Upper lobe of left lung (tissue), 6 donors: ENCODE measurements around the gene PDXP. TPM values are rescaled to one million over a fixed set of nuclear protein-coding genes. Genes with fewer than 3 reads are reported as not detected.

Source experiments
- ATAC-seq, 2 donors: fragments of 200-7000 bp; cut with Tn5 transposase; one replicate each; pipeline ENCODE4 v1.9.1; 2022; ENCODE audit warnings: mild to moderate bottlenecking in 2 of 2, moderate library complexity in 2 of 2; ENCODE audit not compliant: low FRiP score in 2 of 2
- DNase-seq, 2 donors: peaks; one replicate each; pipeline ENCODE4 v3.0.0-alpha.2; 2019 to 2020
- H3K27ac ChIP-seq, 4 donors: fragments of 200-600 bp; sonication (generic); one replicate each; pipeline ENCODE4 v1.5.1; 2016 to 2019
- H3K27me3 ChIP-seq, 4 donors: fragments of 200-600 bp; sonication (generic); one replicate each; pipeline ENCODE4 v1.5.1; 2017 to 2019
- H3K36me3 ChIP-seq, 4 donors: fragments of 200-600 bp; sonication (generic); one replicate each; pipeline ENCODE4 v1.5.1; 2016 to 2019
- H3K4me1 ChIP-seq, 4 donors: fragments of 200-600 bp; sonication (generic); one replicate each; pipeline ENCODE4 v1.5.1; 2018 to 2019
- H3K4me3 ChIP-seq, 4 donors: fragments of 200-600 bp; sonication (generic); one replicate each; pipeline ENCODE4 v1.5.1; 2017 to 2019; ENCODE audit warnings: mild to moderate bottlenecking in 2 of 4, moderate library complexity in 1 of 4
- H3K9me3 ChIP-seq, 4 donors: fragments of 200-600 bp; sonication (generic); one replicate each; pipeline ENCODE4 v1.5.1; 2018 to 2019
- EP300 ChIP-seq, 4 donors: sonication (generic); formaldehyde crosslinking; IDR thresholded peaks; one replicate each; pipeline ENCODE4 v1.5.1; 2017; ENCODE audit warnings: antibody characterized with exemption in 4 of 4, control low read depth in 2 of 4
- POLR2A ChIP-seq, 4 donors: fragments of 450-650 bp; IDR thresholded peaks; one replicate each; pipeline ENCODE4 v1.5.1; 2016 to 2017; ENCODE audit warnings: antibody characterized with exemption in 4 of 4, mild to moderate bottlenecking in 2 of 4
- POLR2AphosphoS5 ChIP-seq, 2 donors: sonication (generic); formaldehyde crosslinking; IDR thresholded peaks; one replicate each; pipeline ENCODE4 v1.5.1; 2017; ENCODE audit warnings: antibody characterized with exemption in 2 of 2
- WGBS, 2 donors: methylation state at CpG; one replicate each; pipeline ENCODE4 v1.1.5; 2017 to 2018; 5-methylcytosine and 5-hydroxymethylcytosine counted together
- total RNA-seq, 6 donors: library from RNA; depleted of rRNA in 4 of 6; stranded (reverse); fragments of >200 nt in 4 of 6; gene quantifications; one replicate each; pipeline versions ENCODE4 v1.1.0 to v1.2.1, GENCODE V29; 2016 to 2021
- TF ChIP-seq, protein P1 (sequence below), 6 experiments: fragments of 450-650 bp in 4 of 6; fragments of 200-600 bp in 2 of 6; sonication (generic) in 2 of 6; IDR thresholded peaks; one replicate each; pipeline ENCODE4 v1.5.1; 2016 to 2019; ENCODE audit warnings: antibody characterized with exemption in 6 of 6
- donor health status: DM: no; HTN: no; CAD: no; lungs with moderate emphysema.
- donor health status: DM: no; HTN: yes; CAD: no; lungs with severe emphysema.

PDXP gene
- total RNA-seq, 6 donors from 2014 or later = 2.1 to 11.1 (median 8.7) TPM

DNA sequence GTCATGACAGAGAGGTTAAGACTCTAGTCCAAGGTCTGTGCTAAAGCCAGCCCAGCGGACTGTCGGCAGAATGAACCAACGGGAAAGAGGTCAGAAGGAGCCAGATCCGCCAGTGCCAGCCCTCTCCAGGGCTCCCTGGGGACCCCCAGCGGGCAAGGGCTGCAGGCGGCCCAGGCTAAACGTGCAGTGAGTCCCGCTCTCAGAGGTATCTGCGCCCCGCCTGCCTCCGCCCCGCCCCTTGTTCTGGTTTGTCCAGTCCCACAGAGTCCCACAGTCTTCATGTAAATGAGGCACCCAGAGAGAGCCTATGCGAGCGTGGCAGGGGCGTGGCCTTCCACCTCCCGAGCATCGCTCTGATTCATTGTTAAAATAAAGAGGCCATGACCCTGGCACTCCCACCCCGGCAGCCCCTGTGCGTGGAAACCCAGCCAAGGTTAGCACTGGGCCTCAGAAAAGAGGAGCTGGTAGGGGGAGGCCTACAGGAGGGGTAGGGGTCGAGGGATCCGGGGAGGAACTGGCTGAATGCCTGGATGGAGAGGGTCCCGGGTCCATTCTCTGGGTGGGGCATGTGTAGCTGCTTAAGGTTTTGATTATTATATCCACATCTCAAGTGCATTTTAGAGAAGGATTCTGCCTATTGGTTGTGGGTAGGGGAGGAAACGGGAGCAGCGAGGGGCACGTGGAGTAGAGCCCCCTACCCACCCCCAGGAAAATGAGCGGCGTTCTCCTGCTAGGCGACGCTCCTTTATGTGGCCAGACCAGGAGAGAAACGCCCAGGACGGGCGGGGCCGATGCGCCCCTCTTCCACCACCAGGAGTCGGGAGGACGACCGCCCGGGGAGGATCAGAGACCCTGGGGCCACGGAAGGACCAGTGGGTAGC is 38.4 kb downstream of the PDXP start, which contains the start of gene TRIOBP:
TRIOBP (plus strand) TSS at position 392 of the 881 bp plus-strand sequence. CDS start 4,318 bp downstream, outside the sequence.
- Histone ChIP-seq H3K36me3 (peaks cover under 1 to 29% (median 23%) of the 10 kb centered on the region in 4 donors), H3K4me1 (peaks cover 7 to 27% (median 16%) of the 10 kb centered on the region in 4 donors), H3K27ac (no peak within 1 kb of the TSS), H3K4me3 (peak within 1 kb of the TSS in 2 of 4 donors; percentile 13 to 31), H3K27me3 (no peaks in the 10 kb centered on the region), H3K9me3 (no peaks in the 10 kb centered on the region)
- peak; percentile 97 for DNase-seq
- peak; percentile 97 to 98 for ATAC-seq
- peak in 1 of 2 donors; percentile 29 for TF ChIP-seq POLR2AphosphoS5 (IDR thresholded peaks at IDR 0.05)
- no peak for TF ChIP-seq EP300 (IDR thresholded peaks at IDR 0.05)
- TF ChIP-seq POLR2A (IDR thresholded peaks at IDR 0.05) = no peak
- TF ChIP-seq, protein P1, sequence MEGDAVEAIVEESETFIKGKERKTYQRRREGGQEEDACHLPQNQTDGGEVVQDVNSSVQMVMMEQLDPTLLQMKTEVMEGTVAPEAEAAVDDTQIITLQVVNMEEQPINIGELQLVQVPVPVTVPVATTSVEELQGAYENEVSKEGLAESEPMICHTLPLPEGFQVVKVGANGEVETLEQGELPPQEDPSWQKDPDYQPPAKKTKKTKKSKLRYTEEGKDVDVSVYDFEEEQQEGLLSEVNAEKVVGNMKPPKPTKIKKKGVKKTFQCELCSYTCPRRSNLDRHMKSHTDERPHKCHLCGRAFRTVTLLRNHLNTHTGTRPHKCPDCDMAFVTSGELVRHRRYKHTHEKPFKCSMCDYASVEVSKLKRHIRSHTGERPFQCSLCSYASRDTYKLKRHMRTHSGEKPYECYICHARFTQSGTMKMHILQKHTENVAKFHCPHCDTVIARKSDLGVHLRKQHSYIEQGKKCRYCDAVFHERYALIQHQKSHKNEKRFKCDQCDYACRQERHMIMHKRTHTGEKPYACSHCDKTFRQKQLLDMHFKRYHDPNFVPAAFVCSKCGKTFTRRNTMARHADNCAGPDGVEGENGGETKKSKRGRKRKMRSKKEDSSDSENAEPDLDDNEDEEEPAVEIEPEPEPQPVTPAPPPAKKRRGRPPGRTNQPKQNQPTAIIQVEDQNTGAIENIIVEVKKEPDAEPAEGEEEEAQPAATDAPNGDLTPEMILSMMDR (IDR thresholded peaks at IDR 0.05) = peak; percentile 40 to 69 (median 46)
- 16 to 18% methylated on average over 19 to 37 of the region's 39 CpGs for WGBS, 2 donors

DNA sequence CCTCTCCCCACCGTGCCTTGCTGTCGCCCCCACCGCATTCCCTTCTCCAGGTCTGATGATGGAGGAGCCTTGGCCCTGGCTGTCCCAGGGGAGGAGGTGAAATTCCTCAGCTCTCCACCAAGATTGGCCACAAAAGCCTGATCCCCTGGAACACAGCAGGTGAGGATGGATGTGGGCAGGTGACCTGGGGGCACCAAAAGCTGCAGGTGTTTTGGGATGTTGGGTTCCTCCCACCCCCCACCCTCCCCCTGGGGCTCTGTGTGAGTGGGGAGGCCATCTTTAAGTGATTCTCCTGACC is 39.0 kb downstream of the PDXP start:
- no peak for TF ChIP-seq EP300 (IDR thresholded peaks at IDR 0.05)
- no peak for TF ChIP-seq POLR2A (IDR thresholded peaks at IDR 0.05)
- TF ChIP-seq POLR2AphosphoS5 (IDR thresholded peaks at IDR 0.05) = no peak
- TF ChIP-seq, protein P1 (IDR thresholded peaks at IDR 0.05) = no peak
- no peak for ATAC-seq
- no peak for DNase-seq
- Histone ChIP-seq H3K4me1 (peaks cover 7 to 27% (median 17%) of the 10 kb centered on the region in 4 donors), H3K27ac (no peak overlapping the region), H3K27me3 (no peaks in the 10 kb centered on the region), H3K9me3 (no peaks in the 10 kb centered on the region), H3K36me3 (peaks cover 0 to 23% (median 17%) of the 10 kb centered on the region in 4 donors), H3K4me3 (no peak overlapping the region)
- WGBS, 2 donors = 53 to 60% methylated on average over 2 to 3 of the region's 3 CpGs

DNA sequence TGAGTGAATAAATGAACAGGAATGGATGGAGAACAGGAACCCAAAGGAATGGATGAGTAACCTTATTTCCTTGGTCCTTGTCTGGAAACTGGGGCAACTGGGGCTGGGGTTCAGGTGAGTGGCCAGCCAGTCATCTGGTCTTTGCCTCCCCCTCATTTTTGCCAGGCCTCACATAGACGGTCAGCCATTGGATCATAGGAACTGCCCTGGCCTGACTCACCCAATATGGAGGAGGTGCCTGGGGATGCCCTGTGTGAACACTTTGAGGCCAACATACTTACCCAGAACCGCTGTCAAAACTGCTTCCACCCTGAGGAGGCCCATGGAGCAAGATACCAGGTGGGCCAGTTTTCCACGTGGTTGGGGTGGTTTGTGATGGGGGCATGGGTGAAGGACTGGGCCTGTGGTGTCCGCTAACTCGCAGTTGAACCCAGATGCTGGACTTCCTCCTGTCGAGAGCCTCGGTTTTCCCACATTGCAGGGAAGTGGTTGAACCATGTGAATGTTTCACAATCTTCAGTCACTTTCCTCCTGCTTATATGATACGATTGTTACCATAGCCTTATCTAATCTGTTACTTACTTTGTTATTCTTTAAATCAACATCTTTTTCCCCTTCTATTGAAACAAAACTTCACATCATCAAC is 42.7 kb downstream of the PDXP start:
- WGBS, 2 donors = 39 to 40% methylated on average over 4 to 8 of the region's 8 CpGs
- no peak for ATAC-seq
- no peak for TF ChIP-seq POLR2A (IDR thresholded peaks at IDR 0.05)
- TF ChIP-seq, protein P1 (IDR thresholded peaks at IDR 0.05) = no peak
- TF ChIP-seq EP300 (IDR thresholded peaks at IDR 0.05) = no peak
- no peak for TF ChIP-seq POLR2AphosphoS5 (IDR thresholded peaks at IDR 0.05)
- Histone ChIP-seq H3K9me3 (no peaks in the 10 kb centered on the region), H3K4me1 (peaks cover 7 to 19% (median 15%) of the 10 kb centered on the region in 4 donors), H3K36me3 (no peaks in the 10 kb centered on the region), H3K27ac (peak overlapping the region in 3 of 4 donors; percentile 15 to 54 (median 26)), H3K27me3 (no peaks in the 10 kb centered on the region), H3K4me3 (no peak overlapping the region)
- peak in 1 of 2 donors; percentile 38 for DNase-seq

DNA sequence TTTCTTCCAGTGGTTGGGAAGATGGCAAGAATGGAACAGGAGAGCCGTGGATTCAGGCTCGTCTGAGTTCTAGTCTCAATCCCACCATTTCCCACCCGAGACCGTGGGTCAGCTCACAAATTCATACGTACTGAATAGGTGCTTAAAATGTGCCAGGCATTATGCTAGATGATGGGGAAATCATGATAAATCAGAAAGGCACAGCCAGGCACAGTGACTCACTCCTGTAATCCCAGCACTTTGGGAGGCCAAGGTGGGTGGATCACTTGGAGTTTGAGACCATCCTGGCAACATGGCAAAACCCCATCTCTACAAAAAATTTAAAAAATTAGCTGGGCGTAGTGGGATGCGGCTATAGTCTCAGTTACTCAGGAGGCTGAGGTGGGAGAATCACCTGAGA is 45.4 kb downstream of the PDXP start:
- Histone ChIP-seq H3K36me3 (no peaks in the 10 kb centered on the region), H3K27ac (no peak overlapping the region), H3K9me3 (no peaks in the 10 kb centered on the region), H3K27me3 (no peaks in the 10 kb centered on the region), H3K4me1 (peaks cover 6 to 13% (median 7%) of the 10 kb centered on the region in 4 donors), H3K4me3 (no peak overlapping the region)
- DNase-seq = no peak
- TF ChIP-seq, protein P1 (IDR thresholded peaks at IDR 0.05) = no peak
- TF ChIP-seq POLR2A (IDR thresholded peaks at IDR 0.05) = no peak
- no peak for TF ChIP-seq POLR2AphosphoS5 (IDR thresholded peaks at IDR 0.05)
- TF ChIP-seq EP300 (IDR thresholded peaks at IDR 0.05) = no peak
- no peak for ATAC-seq
- WGBS, 2 donors = 84% methylated on average over 7 of the region's 7 CpGs
